Cerebellar cortex (tissue), 1 donor: ENCODE data around the gene TUBA3E.
"Not testable (repeated sequence)": the region's sequence is repeated elsewhere in the genome, so short reads cannot be mapped to it uniquely, and the experiment has no call there.

Experiments
- DNase-seq: peaks from one replicate; pipeline ENCODE4 v3.0.0-alpha.2; 2015; ENCODE audit warnings: low spot score

The TUBA3E gene

DNA sequence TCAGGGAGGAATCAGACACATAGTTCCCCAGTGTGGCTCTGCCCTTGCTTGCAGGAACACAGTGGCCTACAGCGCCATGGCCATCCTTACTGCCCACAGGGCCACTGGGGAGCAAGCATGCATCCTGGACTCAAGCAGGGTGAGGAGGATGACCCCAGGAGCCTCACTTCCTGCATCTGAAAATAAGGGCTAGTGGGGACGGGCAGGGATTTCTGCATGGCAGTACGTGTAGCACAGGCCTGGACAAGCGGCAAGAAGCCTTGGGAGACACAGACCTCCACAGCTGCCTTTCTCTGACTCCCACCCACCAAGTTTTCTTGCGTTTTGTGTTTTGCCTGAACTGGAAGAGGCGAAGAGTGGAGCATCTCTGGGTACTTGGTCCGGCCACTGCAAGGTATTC lies 35.8 kb downstream of the TUBA3E start:
- DNase-seq: not testable (repeated sequence)

DNA sequence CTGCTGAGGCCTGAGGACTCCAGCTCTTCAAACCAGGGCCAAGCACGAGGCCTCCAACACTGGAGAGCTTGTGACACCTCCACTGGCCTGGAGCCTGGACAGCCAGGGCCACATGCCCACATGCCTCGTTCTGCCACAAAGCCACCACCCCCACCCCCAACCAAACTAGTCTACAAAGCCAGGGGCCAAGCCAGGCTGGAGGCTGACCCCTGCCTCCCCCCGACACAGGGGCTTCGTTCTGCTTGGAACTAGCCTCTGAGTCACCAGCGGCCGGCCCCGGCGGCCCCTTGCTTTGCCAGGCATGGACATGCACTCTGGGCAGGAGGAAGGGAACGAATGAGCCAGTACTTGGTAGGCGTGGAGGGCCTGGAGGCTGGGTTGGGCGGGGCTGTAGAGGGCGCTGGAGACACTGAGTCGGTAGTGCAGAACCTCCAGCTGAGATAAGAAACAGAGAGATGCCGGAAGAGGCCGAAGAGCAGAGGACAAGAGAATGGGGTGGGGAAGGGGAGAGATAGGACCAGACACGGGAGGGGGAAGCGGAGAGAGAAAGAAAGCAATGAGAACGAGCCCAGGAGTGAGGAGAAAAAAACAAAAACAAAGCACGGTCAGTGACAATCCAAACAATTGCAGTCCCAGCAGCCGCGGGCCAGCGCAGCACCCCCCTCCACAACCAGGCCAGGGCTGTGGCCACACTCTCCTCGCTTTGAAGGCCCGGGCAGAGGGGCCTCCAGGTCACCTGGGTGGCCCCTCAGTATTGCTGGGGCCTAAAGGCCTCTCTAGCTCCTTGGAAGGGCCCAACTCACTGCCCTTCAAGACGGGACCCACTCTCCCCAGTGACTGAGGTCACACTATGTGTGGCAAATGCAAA lies 37.2 kb downstream of the TUBA3E start:
- not testable (repeated sequence) for DNase-seq

- no peak for DNase-seq
These were observed 38.1 kb downstream of the TUBA3E start for GRCh38 chr2:130160131-130160530.

DNA sequence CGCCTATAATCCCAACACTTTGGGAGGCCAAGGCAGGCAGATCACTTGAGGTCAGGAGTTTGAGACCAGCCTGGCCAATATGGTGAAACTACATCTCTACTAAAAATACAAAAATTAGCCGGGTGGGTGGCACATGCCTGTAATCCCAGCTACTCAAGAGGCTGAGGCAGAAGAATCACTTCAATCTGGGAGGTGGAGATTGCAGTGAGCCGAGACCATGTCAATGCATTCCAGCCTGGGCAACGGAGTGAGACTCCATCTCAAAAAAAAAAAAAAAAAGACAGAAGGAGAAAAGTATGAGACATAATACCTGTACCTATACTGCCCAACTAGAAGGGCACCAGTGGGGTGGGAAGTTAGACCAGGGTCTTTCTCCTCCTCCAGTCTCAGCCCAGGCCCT lies 38.9 kb downstream of the TUBA3E start:
- not testable (repeated sequence) for DNase-seq

DNA sequence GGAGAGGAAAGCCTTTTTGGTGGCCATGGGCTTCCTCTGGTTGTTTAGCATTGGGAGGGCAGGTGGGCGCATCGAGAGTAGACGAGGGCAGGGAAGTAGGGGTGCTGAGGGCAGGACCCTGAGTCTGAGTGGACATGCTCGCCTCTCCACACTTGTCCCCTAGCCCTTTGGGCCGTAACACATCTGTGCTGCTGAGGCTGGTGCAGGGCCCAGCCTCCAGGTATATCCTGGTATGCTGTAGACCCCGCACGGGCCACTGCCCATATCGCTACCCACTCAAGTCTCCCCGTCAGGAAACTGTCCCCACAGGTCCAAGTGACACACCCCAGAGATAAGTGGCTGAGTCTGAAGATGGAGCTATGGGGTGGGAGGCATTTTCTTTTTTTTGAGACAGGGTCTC lies 39.6 kb downstream of the TUBA3E start:
- DNase-seq: no peak

GRCh38 chr2:130157825-130158514 lies 40.3 kb downstream of the TUBA3E start:
- DNase-seq: not testable (repeated sequence)

DNA sequence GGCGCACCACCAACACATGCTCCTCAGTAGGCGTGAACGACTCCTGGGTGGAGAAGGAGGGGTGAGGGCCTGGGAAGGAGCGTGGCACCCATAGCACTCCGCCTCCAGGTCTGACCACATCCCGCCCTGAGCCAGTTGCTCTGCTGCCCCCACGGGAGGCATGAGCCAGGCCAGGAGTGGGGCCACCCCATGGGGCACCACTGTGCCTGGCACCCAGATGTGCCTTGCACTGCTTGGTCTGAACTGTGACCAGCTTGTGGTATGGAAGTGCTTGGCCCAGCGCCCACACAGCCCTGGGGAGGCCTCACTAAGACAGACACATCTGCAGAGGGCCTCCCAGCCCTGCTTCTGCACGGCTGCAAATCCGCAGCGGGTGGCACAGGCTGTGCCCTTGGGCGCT lies 40.9 kb downstream of the TUBA3E start:
- not testable (repeated sequence) for DNase-seq

DNA sequence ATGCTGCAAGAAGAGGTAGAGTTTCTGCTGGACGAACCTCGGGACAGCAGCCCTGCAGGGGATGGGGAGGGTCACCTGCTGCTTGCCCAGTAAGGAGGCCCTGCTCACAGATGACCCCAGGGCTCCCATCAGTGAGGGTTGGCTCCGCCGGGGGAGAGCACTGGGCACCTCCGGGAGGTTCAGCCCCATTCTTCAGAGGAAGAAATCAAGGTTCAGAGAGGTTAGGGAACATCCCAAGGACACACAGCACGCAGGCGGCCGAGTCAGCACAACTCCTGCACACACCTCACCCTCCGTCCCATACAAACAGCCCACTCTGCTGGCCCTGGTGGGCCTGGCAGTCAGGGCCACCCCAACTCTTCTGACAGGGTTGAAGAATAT lies 41.6 kb downstream of the TUBA3E start:
- DNase-seq: no peak

DNA sequence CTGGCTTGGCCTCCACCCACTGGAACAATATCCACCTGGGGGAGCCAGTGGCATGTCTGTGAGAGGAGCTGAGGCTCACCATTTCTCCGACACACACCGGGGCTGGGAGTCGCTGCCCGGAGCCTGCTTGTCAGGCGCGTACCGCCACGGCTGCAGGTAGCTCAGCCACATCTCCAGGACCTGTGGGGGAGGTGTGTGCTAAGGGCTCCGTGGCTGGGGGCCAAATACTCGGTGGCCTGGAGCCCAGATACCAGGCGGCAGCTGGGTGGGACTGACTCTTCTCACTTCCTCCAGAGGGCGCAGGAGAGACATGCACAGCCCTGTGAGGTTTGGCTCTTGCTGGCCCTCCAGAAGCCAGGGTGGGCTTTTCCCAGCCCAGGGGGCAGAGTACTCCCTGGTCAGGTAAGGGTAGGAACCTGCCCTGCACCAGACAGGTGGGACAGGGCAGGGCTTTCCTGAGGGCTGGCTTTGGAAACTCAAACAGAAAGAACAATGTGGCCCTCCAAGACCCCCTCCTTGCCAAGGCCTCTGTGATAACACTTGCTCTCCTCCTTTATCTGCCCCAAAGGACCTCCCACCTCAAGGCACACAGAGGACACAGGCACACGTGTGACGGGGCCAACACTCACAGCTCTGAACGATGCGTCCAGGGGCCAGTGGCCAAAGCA lies 42.1 kb downstream of the TUBA3E start:
- DNase-seq: peak; percentile 77

DNA sequence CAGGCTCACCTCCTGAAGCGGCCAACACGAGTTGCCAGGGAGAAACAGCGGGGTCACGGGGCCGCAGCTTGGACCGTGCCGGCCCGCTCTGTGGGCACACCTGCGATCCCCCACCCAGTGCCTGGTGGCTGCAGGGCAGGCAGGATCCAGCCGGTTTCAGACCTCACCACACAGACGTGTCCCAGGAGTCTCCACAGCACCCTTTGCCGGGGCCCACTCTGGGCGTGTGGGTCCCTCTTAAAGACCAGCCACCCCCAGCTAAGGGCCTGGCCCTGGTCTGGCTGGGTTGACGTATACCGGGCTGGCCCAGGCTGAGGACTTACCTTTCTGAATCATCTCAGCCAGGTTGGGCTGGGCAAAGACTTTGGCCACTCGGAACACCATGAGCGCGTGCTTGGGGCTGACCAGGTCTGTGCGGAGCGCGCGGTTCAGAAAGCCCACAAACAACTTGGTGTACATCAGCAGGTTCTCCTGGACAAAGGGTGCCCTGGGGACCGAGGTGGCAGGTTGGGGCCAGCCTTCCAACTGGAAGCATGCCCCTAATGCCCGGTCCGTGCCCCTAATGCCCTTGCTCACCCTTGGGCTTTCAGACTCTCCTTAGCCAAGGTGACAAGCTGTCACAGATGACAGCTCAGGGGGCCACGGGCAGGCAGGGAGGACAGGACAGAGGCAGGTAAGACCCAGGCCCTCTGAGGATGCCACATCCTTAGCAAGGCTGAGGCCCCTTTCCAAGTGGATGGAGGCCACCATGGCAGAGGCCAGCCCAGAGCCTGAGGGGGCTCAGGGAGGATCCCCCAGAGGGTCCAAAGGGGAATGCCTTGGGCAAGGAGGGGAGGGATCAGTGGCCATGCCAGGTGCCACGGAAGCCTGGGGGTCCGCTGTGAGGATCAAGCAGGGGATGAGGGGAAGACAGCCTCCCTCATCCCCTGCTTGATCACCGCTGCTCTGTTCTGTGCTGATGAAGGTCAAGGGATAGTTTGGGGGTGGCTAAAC lies 43.2 kb downstream of the TUBA3E start:
- DNase-seq: no peak

DNA sequence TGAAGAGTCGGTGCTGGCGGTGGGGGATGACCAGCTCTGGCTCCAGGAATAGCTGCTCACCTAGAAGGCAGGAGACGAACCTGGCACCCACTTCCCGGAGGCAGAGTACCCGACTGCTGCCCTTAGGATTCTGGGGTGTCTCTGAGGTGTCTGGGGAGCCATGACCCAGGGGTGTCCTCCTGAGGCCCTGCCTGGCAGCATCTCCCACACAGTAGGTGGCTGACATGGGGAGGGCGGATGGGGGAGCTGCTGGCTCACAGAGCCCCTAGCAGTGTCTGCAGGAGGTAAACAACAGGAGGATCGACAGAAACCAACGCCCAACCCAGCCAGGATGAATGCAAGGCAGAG lies 43.8 kb downstream of the TUBA3E start:
- not testable (repeated sequence) for DNase-seq

- DNase-seq: not testable (repeated sequence)
These were observed 44.4 kb downstream of the TUBA3E start for GRCh38 chr2:130153721-130154422.

GRCh38 chr2:130152816-130153595 lies 45.2 kb downstream of the TUBA3E start:
- peak; percentile 28 for DNase-seq

DNA sequence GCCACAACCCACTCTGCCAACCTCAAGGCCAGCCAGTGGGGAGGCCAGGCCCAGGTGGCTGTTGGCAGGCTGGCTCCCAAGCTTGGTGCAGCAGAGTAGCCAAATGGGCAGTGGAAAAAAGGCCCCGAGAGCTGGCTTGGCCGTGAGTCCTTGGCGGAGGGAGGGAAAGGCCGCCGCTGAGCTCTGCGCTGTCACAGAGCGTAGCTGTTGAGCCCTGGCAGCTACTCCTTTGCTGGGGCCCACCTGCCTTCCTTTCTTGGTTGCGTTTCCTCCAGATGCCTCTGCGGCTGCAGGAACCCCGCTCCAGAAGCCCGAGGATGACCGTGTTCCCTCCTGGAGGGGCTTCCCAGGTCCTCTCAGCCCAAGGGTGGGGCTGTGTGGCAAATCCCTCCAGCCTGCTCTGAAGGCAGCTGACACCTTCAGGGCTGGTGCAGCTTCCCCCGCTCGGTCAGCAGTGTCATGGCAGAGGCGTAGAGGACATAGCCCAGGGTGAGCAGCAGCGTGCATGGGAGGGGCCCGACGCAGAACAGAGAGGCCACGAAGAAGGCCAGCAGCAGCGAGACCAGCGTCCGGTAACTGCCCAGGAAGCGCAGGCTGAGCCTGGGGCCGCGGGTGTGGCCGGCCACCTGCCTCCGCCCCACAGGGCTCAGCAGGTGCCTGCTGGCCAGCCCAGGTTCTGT lies 46.0 kb downstream of the TUBA3E start:
- peak; percentile 66 for DNase-seq

DNA sequence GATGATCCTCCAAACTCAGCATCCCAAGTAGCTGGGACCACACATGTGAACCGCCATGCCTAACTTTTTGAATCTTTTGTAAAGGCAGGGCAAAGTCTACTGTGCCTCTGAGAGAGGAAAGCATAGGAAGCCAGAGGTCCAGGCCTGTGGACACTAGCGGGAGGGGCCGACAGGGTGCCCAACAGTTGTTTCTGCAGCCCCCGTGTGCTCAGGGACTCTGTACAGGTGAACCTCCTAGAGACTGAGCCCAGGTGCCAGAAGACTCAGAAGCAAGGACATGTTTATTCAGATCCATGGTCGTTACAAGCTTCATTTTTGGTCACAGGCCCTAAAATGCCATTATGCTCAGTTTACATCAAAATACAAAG lies 47.1 kb downstream of the TUBA3E start:
- not testable (repeated sequence) for DNase-seq

- DNase-seq: no peak
These were observed 47.8 kb downstream of the TUBA3E start for GRCh38 chr2:130150181-130151144.

- DNase-seq: not testable (repeated sequence)
These were observed 49.7 kb downstream of the TUBA3E start for GRCh38 chr2:130148515-130148914.

- peak; percentile 43 for DNase-seq
These were observed 53.2 kb downstream of the TUBA3E start, which contains the start of gene CCDC74B for GRCh38 chr2:130145006-130145414. Gene CCDC74B (minus strand): TSS chr2:130145112. CDS start chr2:130144996, 116 bp downstream.
